ENCODE data around the gene GAMT. TPM values are rescaled to one million over a fixed set of nuclear protein-coding genes. Genes with fewer than 3 reads are reported as not detected.

The GAMT gene
- total RNA-seq, 2 donors from 2014 or later: 13.6 to 17.7 TPM

DNA sequence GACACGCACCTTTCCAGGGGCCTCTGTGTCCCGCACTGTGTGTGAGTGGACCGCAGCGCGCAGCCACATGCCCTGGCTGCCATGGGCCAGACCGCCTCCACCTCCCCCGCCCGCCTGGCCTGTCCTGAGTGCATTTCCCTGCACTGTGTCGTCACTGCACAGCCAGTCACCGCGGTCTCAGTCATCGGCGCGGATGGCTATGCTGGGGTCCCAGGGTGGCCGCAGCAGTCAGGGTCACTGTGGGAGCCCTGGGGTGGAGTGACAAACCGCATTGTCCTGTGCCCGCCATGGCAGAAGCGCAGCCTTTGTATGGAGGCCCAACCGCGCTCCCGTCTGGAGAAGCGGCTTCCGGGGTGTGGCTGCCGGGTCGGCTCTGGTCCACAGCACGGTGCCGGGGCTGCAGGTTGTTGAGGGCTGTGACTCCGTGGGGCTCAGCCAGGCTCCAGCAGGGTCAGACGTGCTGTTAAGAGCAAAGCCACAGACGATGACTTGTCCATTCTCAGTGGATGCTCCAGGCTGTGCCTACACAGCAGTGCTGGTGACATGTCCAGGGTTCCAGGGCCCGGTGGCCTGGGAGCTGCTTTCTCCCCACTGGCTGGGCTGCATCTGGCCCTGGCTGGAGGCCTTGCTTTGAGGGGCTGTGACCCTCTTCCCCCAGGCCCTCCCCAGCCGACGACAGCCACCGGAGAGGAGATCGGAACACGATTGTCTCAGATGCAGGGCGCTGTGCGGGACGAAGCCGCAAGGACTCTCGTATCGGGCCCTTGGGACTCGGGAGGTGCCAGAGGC is 24.0 kb downstream of the GAMT start:
- no peak overlapping the region for H3K4me3 Mint-ChIP-seq
- H3K4me1 Mint-ChIP-seq (ENCODE audit: low read depth): no peaks in the 10 kb centered on the region
- ATAC-seq (replicated peaks in 1 of 2): no peak

DNA sequence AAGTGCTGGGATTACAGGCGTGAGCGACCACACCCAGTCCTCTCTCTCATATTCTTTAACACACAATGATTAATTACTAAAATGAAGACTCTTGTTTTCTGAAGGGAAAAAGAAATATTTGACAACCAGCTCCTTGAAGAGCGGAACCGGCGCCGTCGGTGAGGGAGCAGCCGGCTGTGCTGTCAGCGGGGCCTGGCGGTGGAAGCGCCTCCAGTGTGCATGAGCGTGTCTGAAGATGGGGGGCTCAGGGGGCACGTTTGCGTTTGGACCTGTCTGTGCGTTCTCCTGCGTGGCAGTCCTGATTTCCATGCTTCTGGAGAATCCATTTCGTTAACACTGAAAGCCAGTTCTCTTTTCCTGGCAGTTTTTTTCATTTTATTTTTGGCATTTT is 24.9 kb downstream of the GAMT start:
- no peak overlapping the region for H3K27ac Mint-ChIP-seq
- no peaks in the 10 kb centered on the region for H3K27me3 Mint-ChIP-seq (ENCODE audit: low read depth)
- H3K4me3 Mint-ChIP-seq: no peak overlapping the region
- DNase-seq (no peak), ATAC-seq (replicated peaks in 1 of 2) (no peak)
- no peaks in the 10 kb centered on the region for H3K9me3 Mint-ChIP-seq
- no peaks in the 10 kb centered on the region for H3K4me1 Mint-ChIP-seq (ENCODE audit: low read depth)
- H3K36me3 Mint-ChIP-seq (ENCODE audit: insufficient read depth in 2 of 2): peaks cover 0 to 4% of the 10 kb centered on the region in 2 donors

More for the DNA sequence above, 24.0 kb downstream of the GAMT start:
- H3K27ac Mint-ChIP-seq: no peak overlapping the region
- no peaks in the 10 kb centered on the region for H3K9me3 Mint-ChIP-seq
- H3K36me3 Mint-ChIP-seq (ENCODE audit: insufficient read depth in 2 of 2): peaks cover 0 to 4% of the 10 kb centered on the region in 2 donors
- H3K27me3 Mint-ChIP-seq (ENCODE audit: low read depth): no peaks in the 10 kb centered on the region
- no peak for DNase-seq

DNA sequence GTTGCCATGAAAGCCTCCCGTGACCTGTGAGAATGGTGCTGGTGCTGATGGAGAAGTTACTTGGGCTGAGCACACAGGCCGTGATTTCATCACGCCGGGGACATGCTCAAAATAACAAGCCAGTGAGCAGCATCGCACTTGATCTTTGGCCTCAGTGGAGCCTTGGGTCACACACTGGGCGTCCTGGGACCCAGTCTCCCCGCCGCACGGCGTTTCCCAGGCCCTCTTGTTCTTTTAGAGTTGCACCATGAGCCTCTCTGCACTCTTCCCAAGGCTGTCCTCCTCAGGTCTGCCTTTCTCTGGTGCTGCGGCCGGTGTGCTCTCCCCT is 27.1 kb downstream of the GAMT start:
- DNase-seq: no peak
- Mint-ChIP-seq H3K27me3 (ENCODE audit: low read depth) (no peaks in the 10 kb centered on the region), H3K4me3 (no peak overlapping the region), H3K4me1 (ENCODE audit: low read depth) (no peaks in the 10 kb centered on the region), H3K36me3 (ENCODE audit: insufficient read depth in 2 of 2) (peaks cover 0 to 7% of the 10 kb centered on the region in 2 donors), H3K27ac (no peak overlapping the region), H3K9me3 (no peaks in the 10 kb centered on the region)
- ATAC-seq (replicated peaks in 1 of 2): no peak

DNA sequence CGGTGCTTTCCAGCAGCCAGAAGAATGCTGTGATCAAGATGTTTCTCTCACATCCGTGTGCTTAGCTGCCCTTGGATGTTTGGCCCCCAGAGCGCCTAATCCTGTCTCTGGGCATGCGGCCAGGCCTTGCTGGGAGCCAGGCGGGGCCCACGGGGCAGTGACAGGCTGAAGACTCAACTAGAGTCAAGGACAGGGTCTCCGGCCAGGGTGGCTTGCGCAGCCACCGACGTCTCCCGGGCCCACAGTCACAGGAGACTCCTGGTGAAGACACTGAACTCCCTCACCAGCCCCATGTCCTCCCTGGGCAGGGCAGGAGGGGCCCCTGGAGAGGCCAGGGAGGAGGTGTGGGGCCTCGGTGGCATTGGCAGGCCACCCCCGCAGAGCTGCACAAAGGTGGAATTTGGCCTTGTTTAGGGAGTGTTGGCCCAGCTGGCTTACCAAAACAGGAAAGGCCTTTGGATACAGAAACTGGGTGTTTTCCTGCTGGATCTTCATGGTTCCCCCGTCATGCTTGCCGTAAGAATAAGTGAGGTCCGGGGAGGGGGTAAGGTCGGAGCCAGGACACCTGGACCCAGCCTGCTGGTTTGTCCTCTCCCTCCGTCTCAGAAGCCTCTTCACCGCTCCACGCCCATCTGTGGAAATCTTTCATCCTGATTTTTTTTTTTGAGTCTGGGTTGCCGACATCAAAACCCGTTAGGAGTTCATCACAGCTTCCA is 27.6 kb downstream of the GAMT start:
- ATAC-seq (replicated peaks in 1 of 2) (no peak), DNase-seq (no peak)
- no peaks in the 10 kb centered on the region for H3K9me3 Mint-ChIP-seq
- H3K4me3 Mint-ChIP-seq: no peak overlapping the region
- H3K27me3 Mint-ChIP-seq (ENCODE audit: low read depth): no peaks in the 10 kb centered on the region
- no peak overlapping the region for H3K27ac Mint-ChIP-seq
- peaks cover 0 to 7% of the 10 kb centered on the region in 2 donors for H3K36me3 Mint-ChIP-seq (ENCODE audit: insufficient read depth in 2 of 2)
- H3K4me1 Mint-ChIP-seq (ENCODE audit: low read depth): no peaks in the 10 kb centered on the region

DNA sequence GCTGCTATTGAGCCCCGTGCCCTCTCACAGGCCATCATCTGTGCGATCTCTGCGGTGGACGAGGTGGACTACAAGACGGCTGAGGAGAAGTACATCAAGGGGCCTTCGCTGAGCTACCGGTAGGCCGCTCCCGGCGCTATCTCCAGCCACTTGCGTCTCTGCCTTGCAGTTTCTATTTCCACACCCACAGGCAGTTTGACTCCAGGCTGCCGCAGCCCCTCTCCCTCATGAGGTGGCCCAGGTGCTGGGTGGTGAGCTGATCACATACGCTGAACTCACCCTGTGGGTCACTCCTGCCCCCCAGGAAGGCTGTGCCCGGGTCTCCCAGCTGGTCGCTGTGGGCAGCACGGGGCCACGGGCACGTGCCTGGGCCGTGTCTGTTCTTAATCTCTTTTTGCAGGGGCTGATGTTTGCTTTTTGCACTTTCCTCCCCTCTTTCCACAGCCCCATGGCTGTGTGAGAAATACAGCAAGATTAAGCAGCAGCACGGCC is 28.3 kb downstream of the GAMT start:
- ATAC-seq (replicated peaks in 1 of 2): no peak
- no peak overlapping the region for H3K27ac Mint-ChIP-seq
- peaks cover 0 to 7% of the 10 kb centered on the region in 2 donors for H3K36me3 Mint-ChIP-seq (ENCODE audit: insufficient read depth in 2 of 2)
- H3K27me3 Mint-ChIP-seq (ENCODE audit: low read depth): no peaks in the 10 kb centered on the region
- no peak overlapping the region for H3K4me3 Mint-ChIP-seq
- DNase-seq: no peak
- no peaks in the 10 kb centered on the region for H3K4me1 Mint-ChIP-seq (ENCODE audit: low read depth)
- H3K9me3 Mint-ChIP-seq: no peaks in the 10 kb centered on the region

DNA sequence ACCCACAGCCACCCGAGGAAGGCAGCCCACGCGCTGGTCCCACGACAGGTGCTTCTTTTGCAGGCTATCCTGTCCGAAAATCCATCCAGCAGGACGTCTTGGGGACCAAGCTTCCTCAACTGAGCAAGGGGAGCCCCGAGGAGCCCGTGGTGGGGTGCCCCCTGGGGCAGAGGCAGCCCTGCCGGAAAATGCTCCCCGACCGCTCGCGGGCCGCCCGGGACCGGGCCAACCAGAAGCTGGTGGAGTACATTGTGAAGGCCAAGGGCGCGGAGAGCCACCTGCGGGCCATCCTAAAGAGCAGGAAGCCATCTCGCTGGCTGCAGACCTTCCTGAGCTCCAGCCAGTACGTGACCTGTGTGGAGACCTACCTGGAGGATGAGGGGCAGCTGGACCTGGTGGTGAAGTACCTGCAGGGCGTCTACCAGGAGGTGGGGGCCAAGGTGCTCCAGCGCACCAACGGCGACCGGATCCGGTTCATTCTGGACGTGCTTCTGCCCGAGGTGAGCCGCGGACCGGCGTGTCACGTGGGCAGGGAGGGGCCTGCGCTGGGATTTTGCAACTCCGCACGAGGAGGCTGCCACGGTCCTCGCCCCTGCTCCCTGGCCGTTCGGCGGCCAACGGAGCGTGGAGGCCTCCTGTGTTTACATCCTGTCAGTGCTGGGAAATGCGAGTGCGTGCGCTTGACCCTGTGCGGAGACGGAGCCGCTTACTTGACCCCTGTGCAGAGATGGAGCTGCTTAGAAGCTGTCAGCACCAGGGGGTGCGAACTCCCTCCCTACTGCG is 30.6 kb downstream of the GAMT start:
- no peaks in the 10 kb centered on the region for H3K27me3 Mint-ChIP-seq (ENCODE audit: low read depth)
- DNase-seq (no peak), ATAC-seq (replicated peaks in 1 of 2) (no peak)
- H3K4me3 Mint-ChIP-seq: no peak overlapping the region
- H3K4me1 Mint-ChIP-seq (ENCODE audit: low read depth): no peaks in the 10 kb centered on the region
- peaks cover 0 to 7% of the 10 kb centered on the region in 2 donors for H3K36me3 Mint-ChIP-seq (ENCODE audit: insufficient read depth in 2 of 2)
- H3K9me3 Mint-ChIP-seq: no peaks in the 10 kb centered on the region
- no peak overlapping the region for H3K27ac Mint-ChIP-seq

DNA sequence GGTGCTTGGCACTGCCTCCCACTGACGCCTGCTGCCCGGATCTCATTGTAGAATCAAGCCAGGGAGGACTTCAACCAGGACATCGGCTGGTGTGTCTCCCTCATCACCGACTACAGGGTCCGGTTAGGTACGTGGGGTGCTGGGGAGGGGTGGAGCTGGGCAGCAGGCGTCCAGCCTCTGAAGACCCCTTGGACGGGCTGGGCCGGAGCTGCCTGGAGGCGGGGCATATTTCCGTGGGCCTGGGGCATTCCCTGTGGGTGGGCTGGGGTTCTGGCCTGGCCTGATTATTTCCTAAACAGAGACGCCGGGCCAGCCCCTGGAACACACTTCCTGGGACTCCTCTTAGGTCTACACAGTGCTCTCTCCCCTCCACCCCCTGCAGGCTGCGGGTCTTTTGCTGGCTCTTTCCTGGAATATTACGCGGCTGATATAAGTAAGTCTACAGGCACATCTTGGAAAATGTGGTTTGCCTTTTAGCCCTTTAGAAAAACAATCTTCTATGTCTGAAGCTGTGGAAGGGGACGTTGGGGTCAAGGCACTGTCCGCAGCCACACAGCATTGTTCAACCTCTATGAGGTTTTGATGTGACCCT is 32.0 kb downstream of the GAMT start:
- peaks cover 6% of the 10 kb centered on the region for H3K4me1 Mint-ChIP-seq (ENCODE audit: low read depth)
- H3K36me3 Mint-ChIP-seq (ENCODE audit: insufficient read depth in 2 of 2): peaks cover 0 to 8% of the 10 kb centered on the region in 2 donors
- no peaks in the 10 kb centered on the region for H3K27me3 Mint-ChIP-seq (ENCODE audit: low read depth)
- H3K27ac Mint-ChIP-seq: no peak overlapping the region
- no peaks in the 10 kb centered on the region for H3K9me3 Mint-ChIP-seq
- ATAC-seq (replicated peaks in 1 of 2) (no peak), DNase-seq (no peak)
- no peak overlapping the region for H3K4me3 Mint-ChIP-seq

DNA sequence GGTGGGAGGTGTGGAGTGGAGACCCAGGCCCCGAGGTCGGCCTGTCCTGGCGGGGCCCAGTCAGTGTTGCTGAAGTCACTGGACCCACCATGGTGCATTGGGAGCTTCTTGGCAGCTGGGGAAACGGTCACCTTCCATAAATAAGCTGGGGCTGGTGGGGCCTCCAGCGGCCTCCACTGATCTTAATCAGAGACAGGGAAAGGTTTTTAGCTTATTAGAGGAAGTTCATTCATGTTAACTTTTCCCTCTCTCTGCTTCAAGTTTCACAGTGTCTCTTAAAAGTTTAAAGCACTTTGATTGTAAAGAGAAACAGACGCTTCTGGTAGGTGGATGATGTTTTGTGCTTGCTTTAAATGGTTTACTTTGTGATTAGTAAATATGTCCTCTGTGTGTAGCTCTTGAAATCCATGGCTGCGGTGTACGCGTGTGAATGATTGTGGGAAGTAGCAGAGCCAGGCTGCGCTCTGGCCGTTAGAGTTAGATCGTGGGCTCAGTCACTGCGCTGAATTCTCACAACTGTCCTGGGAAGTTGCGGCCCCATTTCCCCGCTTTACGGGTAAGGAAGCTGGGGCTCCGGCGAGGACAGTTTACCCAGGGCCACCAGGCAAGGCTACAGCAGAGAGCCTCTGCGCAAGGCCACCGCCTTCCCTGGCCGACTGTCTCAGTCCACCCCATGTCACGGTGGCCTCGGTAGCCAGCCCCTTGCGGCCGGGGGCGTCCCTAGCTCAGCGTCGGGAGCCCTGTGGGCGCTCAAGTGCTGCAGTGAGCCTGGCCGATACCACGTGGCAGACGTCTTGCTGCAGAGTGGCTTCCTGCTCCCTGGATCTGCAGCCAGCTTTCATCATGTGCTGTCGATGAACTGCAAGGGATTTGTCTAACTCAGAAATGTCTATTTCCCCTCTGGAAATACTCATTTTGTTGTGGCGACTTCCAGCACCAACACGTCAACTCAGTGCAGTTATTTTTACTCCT is 34.2 kb downstream of the GAMT start:
- H3K4me1 Mint-ChIP-seq (ENCODE audit: low read depth): peaks cover 27% of the 10 kb centered on the region
- H3K36me3 Mint-ChIP-seq (ENCODE audit: insufficient read depth in 2 of 2): peaks cover 0 to 10% of the 10 kb centered on the region in 2 donors
- no peaks in the 10 kb centered on the region for H3K9me3 Mint-ChIP-seq
- ATAC-seq (replicated peaks in 1 of 2) (no peak), DNase-seq (no peak)
- H3K27me3 Mint-ChIP-seq (ENCODE audit: low read depth): no peaks in the 10 kb centered on the region
- H3K4me3 Mint-ChIP-seq: no peak overlapping the region
- H3K27ac Mint-ChIP-seq: no peak overlapping the region

DNA sequence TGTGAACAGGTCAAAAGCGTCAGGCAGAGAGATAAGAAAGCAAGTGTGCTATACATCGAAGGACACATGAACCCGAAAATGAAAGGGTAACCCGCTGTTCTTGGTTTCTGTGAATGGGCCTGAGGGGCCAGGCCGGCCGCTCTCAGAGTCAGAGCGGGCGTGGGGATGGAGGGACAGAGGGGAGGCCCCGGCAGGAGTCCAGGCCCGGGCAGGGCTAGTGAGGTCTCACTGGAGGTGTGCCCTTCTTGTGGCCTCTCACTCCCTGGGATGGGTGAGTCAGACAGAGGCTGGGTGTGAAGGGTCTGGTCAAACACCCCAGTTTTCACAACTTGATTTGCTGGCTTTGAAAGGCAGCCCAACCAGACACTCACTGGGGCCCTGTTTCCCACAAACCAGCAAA is 35.0 kb downstream of the GAMT start:
- Mint-ChIP-seq H3K4me1 (ENCODE audit: low read depth) (peaks cover 36% of the 10 kb centered on the region), H3K36me3 (ENCODE audit: insufficient read depth in 2 of 2) (peaks cover 3 to 10% of the 10 kb centered on the region in 2 donors), H3K4me3 (no peak overlapping the region), H3K9me3 (no peaks in the 10 kb centered on the region), H3K27me3 (ENCODE audit: low read depth) (no peaks in the 10 kb centered on the region), H3K27ac (no peak overlapping the region)
- DNase-seq (no peak), ATAC-seq (replicated peaks in 1 of 2) (no peak)

DNA sequence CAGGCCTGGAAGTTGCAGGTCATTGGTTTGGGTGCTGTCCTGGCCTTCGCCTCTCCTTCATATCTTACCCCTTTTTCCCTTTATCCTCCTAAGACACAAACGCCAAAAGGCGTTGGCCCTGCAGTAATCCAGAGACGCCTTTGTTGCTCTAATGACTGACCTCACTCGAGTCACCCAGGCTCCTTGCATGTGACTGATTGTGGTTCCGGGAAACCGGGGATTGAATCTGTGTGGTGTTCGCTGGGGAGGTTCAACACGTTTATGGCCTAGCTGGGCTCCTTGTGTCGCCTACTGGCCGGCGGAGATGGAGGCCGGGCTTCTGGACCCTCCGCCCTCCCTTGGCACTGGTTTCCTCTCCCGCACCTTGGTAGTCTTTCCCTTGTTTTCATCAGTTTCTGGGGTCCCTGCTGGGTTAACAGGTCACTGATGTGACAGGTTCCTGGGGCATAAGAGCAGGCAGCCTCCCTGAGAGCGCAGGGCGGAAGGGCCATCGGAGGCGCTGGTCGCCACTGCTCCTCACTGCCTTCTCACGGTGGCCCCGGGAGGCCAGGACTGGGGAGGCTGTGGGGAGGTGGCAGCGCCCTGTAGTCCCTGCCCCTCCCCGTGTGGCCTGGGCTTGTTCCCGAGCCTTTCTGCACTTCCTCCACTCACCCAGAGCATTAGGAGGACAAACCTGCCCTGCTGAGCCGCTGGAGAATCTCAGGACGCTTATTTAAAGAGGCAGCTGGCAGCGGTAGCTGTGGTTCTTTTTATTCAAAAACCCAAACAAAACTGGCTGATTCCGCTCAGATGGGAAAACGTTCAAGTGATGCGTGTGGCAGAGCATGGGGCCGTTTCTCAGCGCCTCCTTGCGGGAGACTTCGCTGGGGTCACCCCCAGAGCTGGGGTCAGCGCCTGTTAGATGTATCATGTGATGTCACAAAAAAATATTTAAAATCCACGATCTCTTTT is 35.7 kb downstream of the GAMT start:
- no peak overlapping the region for H3K27ac Mint-ChIP-seq
- H3K27me3 Mint-ChIP-seq (ENCODE audit: low read depth): no peaks in the 10 kb centered on the region
- H3K9me3 Mint-ChIP-seq: no peaks in the 10 kb centered on the region
- peaks cover 3 to 10% of the 10 kb centered on the region in 2 donors for H3K36me3 Mint-ChIP-seq (ENCODE audit: insufficient read depth in 2 of 2)
- H3K4me1 Mint-ChIP-seq (ENCODE audit: low read depth): peaks cover 37% of the 10 kb centered on the region
- ATAC-seq (replicated peaks in 1 of 2): no peak
- no peak for DNase-seq
- H3K4me3 Mint-ChIP-seq: no peak overlapping the region

DNA sequence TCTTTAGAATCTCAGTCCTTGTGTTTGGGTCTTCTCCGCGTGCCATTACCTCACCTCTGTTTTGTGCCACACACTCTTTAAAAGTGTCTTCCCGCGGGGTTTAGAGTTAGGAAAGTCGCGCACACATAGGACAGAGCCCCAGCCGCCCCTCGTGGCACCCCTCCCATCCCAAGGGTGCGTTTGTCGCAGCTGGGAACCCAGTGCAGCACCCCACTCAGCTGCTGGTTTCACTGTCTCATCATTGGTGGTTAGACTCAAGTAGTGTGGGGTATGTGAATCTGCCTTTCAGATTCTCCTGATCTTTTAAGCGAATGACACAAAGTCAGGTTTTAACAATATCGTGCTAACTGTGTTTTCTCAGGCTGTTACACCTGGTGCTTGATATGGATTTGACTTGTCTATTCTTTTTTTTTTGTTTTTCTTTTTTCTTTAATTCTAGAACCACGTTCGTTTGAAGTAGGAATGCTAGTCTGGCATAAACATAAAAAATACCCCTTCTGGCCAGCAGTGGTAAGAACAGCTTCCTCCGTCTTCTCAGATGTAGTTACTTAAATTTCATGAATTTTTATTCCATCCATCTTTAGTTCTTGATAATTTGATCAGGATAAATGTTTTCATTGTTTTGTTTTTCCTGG is 37.2 kb downstream of the GAMT start:
- Mint-ChIP-seq H3K4me3 (peak overlapping the region; percentile 75 to 78), H3K27me3 (ENCODE audit: low read depth) (no peaks in the 10 kb centered on the region), H3K36me3 (ENCODE audit: insufficient read depth in 2 of 2) (peaks cover 3 to 9% of the 10 kb centered on the region in 2 donors), H3K9me3 (no peaks in the 10 kb centered on the region), H3K27ac (peak overlapping the region; percentile 40), H3K4me1 (ENCODE audit: low read depth) (peaks cover 37% of the 10 kb centered on the region)
- ATAC-seq (replicated peaks in 1 of 2): peak; percentile 73 to 88
- DNase-seq: peak in 1 of 2 donors; percentile 18
